CD4-positive, alpha-beta T cell treated with Interleukin-6 for 4 hours (primary cell): ENCODE measurements around the gene DZIP1.
A peak's percentile ranks its signal among the peaks of the same experiment; 100 is the strongest.
"Not testable (repeated sequence)": the region's sequence is repeated elsewhere in the genome, so short reads cannot be mapped to it uniquely, and the experiment has no call there.

Source experiments
- DNase-seq: peaks from one replicate; pipeline ENCODE4 v3.0.0-alpha.2; 2020; ENCODE audit warnings: mixed read lengths

Gene DZIP1, protein sequence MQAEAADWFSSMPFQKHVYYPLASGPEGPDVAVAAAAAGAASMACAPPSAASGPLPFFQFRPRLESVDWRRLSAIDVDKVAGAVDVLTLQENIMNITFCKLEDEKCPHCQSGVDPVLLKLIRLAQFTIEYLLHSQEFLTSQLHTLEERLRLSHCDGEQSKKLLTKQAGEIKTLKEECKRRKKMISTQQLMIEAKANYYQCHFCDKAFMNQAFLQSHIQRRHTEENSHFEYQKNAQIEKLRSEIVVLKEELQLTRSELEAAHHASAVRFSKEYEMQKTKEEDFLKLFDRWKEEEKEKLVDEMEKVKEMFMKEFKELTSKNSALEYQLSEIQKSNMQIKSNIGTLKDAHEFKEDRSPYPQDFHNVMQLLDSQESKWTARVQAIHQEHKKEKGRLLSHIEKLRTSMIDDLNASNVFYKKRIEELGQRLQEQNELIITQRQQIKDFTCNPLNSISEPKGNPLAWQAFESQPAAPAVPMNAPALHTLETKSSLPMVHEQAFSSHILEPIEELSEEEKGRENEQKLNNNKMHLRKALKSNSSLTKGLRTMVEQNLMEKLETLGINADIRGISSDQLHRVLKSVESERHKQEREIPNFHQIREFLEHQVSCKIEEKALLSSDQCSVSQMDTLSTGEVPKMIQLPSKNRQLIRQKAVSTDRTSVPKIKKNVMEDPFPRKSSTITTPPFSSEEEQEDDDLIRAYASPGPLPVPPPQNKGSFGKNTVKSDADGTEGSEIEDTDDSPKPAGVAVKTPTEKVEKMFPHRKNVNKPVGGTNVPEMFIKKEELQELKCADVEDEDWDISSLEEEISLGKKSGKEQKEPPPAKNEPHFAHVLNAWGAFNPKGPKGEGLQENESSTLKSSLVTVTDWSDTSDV

GRCh38 chr13:95644601-95645052 is at the start of gene DZIP1:
DZIP1 (minus strand) TSS chr13:95644706; CDS start chr13:95642029, 2,677 bp downstream.
- DNase-seq = no peak

GRCh38 chr13:95690986-95691385 is 46.5 kb upstream of the DZIP1 start:
- not testable (repeated sequence) for DNase-seq

GRCh38 chr13:95689582-95689926 is 45.0 kb upstream of the DZIP1 start:
- DNase-seq = no peak

DNA sequence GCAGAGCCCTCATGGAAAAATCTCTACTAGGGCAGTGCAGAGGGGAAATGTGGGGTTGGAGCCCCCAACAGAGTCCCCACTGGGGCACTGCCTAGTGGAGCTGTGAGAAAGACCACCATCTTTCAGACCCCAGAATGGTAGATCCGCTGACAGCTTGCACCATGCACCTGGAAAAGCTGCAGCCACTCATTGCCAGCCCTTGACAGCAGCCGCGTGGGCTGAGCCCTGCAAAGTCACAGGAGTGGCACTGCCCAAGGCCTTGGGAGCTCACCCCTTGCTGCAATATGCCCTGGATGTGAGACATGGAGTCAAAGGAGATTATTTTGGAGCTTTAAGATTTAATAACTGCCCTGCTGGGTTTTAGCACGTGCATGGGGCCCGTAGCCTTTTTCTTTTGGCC is 40.5 kb upstream of the DZIP1 start:
- not testable (repeated sequence) for DNase-seq

DNA sequence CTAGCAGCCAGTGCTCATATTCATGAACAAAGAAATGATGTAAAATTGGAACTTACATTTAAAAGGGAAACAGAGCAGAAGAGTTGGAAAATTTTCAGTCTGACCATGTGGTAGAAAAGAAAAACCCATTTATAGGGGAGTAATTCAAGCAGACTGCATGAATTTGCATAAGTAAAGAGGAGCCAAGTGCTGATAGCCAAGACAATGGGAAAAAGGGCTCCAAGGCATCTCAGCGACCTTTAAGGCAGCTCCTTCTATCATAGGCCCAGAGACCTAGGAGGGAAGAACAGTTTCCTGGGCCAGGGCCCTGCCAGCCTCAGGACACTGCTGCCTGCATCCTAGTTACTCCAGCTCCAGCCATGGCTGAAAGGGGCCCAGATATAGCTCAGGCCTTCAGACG is 39.9 kb upstream of the DZIP1 start:
- no peak for DNase-seq

DNA sequence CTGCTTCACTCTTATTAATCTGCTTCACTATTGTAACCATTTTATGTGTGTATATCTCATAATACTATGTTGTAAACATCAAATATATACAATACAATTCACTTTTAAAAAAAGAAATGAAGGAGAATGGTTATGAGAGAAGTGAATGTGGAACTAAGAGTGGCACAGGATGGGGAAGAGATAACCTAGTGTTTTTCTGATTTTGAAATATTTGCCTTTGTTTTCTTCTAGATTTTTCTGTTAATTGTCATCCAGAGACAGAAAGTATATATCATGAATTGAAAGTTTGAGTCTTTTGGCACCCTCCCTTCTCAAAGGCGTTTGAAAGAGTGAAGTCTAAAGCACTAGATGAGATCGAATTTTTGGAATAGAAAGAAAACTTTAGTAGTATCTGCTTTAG is 35.2 kb upstream of the DZIP1 start:
- no peak for DNase-seq

DNA sequence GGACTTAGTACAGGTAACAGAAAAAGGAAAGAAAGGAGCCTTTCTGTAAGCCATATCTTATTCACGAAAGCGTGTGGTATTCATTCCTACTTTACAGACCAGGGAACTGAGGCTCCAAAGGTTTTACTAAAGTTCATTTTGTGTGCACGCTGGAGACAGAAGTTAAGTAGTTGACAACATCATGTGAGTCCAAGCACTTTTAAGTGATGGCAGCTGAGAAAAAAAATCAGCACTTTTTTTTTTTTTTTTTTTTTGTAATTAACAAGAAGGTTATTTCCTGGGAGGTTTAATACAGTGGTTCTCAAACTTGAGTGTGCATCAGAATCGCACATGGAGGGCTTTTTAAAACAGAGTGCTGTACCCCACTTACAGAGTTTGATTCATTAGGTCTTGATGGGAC is 34.5 kb upstream of the DZIP1 start:
- no peak for DNase-seq

- DNase-seq = peak; percentile 14
Measured at GRCh38 chr13:95677564-95678266, 33.2 kb upstream of the DZIP1 start.

DNA sequence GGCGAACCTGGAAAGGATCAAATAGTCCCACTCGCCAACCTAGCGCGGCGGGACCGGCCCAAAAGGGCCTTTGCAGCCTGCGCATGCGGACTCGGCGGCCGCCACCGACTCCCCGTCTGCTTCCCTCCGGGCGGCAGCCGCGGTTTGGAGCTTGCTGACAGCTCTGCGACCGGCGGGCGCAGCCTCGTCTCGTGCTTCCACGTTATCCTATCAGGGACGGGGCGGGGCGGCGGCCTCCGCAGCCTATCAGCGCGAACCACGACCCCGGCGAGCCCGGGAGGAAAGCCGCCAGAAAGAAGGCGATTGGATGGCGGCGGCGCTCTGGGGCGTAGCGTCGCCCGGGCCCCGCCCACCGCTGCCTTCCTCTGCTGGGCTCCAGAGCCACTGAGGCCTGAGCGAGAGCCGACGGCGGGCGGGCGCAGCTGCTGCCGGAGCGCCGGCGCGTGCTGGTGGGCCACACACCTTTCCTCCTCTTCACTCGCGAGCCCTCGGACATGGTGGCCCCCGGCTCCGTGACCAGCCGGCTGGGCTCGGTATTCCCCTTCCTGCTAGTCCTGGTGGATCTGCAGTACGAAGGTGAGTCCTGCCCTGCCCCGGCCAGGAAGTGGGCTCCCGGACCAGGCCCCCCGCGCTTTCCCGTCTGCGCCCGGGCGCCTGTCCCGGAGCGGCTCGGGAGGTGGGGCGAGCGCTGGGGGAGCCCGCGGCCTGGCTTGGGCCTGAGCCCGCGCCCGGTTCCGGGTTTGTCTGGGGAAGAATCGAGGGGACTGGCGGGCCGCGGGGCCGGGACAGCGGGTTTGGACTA is 32.5 kb upstream of the DZIP1 start, which contains the start of gene DNAJC3:
TSS of gene DNAJC3 (plus strand) at position 378 of the 802 bp plus-strand sequence. CDS start at position 495, 117 bp downstream.
- peak; percentile 98 for DNase-seq

DNA sequence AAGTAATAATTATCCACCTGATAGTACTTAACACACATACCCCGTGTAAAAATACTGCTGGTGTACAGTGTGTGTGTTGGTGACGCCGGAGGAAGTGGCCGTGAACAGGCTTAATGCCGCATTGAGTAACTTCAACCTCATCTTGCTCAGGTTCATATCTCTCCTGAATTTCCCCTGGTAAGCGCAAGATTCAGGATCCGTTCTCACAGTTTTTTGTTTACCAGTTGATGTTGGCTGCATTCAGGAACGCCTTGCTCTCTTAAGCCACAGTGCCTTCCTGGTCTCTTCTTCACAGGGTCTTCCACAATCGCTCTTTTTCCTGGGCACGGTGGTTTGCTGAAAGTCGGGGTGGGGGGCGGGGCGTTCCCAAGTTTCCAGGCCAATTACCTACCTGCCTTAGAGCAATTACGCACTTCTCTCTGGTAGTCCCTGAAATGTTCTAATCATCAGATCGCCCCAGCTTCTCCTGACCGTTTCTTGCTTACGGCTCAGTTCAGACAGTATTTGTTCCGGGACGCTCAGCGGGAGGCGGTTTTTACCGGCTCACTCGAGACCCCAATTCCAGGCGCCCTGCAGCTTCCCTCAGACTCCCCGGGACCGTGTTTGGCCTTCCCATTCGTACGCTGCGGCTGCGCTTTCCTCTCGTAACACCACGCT is 31.7 kb upstream of the DZIP1 start:
- peak; percentile 45 for DNase-seq

DNA sequence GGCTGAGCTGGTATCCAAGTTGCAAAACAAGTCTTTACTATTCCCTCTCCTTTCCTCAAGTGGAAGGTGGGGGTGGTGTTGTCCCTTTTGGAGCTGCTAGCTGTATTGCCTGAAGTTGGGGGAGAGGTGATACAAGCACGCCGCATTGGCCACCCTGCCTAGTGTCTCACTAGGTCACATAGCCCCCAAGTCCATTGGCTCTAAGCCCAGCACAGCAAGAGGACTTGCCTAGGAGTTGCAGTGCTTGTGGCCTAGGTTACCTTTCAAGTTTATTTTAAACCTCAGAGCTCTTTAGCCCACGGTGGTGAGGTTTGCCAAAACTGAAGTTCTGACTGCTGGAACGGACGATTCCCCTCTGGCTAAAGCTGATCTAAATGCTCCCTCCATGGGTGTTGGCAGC is 27.1 kb upstream of the DZIP1 start:
- no peak for DNase-seq

DNA sequence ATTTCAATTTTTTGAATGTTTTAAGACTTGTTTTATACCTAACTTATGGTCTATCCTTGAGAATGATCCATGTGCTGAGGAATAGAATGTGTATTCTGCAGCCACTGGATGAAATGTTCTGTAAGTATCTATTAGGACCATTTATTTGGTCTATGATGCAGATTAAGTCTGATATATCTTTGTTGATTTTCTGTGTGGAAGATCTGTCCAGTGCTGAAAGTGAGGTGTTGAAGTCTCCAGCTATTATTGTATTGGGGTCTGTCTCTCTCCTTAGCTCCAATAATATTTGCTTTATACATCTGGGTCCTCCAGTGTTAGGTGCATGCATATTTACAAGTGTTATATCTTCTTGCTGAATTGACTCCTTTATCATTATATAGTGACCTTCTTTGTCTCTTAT is 22.7 kb upstream of the DZIP1 start:
- DNase-seq = not testable (repeated sequence)

- DNase-seq = peak; percentile 14
Measured at GRCh38 chr13:95660981-95661581, 16.6 kb upstream of the DZIP1 start.

GRCh38 chr13:95659500-95659899 is 15.0 kb upstream of the DZIP1 start:
- DNase-seq = no peak

- DNase-seq = no peak
Measured at GRCh38 chr13:95656386-95657015, 12.0 kb upstream of the DZIP1 start.

DNA sequence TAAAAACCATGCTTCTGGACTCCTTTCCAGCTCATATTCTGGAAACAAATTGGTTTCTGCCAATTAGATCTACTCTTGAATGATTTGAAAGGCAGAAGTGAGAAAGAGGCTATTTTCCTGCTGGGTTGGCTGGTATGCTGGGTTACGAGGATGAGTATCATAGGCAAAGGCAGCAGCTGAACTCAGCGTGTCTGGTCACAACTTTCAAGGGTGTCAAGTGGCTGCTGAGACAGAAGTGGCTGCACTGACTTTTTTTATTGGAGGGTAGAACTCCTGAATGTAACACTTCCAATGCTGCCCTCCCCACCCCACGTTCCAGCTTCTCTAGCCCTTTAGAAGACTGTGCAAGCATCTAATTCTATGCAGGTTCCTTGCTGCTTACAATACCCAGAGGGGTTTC is 8.3 kb upstream of the DZIP1 start:
- no peak for DNase-seq

DNA sequence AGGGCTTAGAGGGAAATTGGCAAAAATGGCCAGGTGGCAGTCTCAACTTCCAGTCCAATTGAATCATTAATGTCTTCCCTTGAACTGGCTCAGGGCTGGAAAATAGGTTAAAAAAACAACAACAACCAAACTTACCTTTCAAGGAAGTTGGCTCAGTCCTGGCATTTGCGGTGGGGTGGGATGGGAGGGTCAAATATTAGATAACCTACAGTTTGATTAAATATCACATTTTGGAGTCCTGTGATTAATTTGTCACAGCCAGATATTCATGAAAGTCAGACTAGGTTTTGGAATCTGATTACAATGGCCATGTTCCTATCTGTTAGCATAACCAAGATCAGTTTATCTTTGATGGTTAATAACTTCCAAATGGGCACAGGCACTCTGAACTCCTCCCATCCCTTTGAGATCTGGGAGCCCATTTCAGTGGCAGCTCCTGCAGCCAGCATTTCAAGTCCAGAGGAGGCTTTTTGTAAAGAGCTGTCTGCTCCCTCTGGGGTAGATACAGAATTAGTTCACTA is 7.8 kb upstream of the DZIP1 start:
- no peak for DNase-seq

DNA sequence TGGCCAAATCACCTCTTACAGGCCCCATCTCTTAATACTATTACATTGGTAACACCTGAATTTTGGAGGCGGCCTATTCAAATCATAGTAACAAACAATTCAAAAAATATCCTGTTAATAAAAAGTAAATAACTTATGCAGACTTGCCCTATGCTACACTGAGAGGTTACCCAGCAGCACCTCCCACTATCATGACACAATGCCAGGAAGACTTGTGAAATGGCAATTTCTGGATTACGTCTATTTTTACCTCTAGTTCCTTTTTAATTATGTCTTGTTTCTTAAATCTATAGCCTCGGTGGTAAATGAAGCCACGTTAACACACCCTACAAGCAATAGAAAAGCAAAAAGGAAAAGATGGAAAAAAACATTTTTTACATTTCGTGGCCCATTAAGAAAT is 6.2 kb upstream of the DZIP1 start:
- DNase-seq = no peak

- no peak for DNase-seq
Measured at GRCh38 chr13:95647321-95647720, 2.8 kb upstream of the DZIP1 start.

DNA sequence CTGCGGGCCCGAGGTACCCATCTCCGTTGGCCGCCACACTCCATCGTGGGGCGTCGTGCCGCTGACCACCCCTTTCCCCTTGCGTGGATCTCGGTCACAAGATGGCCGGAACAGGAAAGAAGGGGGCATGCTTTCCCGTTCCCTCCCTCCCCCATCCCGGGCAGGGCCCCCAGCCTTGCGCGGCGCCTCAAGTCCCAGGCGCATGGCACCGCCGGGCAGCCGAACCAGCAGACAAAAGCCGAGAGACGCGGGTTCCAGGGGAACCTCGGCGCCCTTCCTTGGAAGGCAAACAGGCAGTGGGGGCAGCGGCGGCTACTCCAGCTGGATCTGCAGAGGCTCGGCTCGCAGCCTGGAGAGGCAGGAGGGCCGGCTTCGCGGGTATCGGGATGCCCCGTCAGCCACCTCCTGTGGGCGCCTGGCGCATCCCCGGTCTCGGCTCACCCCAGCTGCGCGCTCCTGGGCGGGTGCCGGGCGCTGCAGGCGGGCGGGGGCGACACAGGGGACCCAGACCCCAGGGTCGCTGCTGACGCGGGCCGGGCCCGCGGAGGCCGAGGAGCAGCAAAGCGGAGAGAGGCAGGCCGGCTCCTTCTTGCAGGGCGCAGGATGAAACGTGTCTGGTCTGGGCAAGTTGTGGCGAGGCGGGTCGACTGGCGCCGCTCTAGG is 439 bp downstream of the DZIP1 start:
- no peak for DNase-seq
